Hepatocyte (in vitro differentiated cells): ENCODE results near the gene NAT8. TPM values are rescaled to one million over a fixed set of nuclear protein-coding genes. Genes with fewer than 3 reads are reported as not detected.
A peak's percentile ranks its signal among the peaks of the same experiment; 100 is the strongest.
"Not testable (repeated sequence)": the region's sequence is repeated elsewhere in the genome, so short reads cannot be mapped to it uniquely, and the experiment has no call there.

ENCODE experiments used
- DNase-seq: peaks from one replicate; pipeline ENCODE4 v3.0.0-alpha.2; 2016; ENCODE audit warnings: low spot score
- H2AFZ ChIP-seq: fragments of 200-600 bp; sonication (generic); 2 replicates; pipeline ENCODE4 v1.6.0; 2016; ENCODE audit warnings: antibody characterized with exemption, mild to moderate bottlenecking
- H3K27ac ChIP-seq: fragments of 200-600 bp; sonication (generic); 2 replicates; pipeline ENCODE4 v1.5.1; 2016; ENCODE audit warnings: mild to moderate bottlenecking
- H3K27me3 ChIP-seq: fragments of 200-600 bp; sonication (generic); 2 replicates; pipeline ENCODE4 v1.6.1; 2016
- H3K36me3 ChIP-seq: fragments of 200-600 bp; sonication (generic); replicated peaks from 2 replicates; pipeline ENCODE4 v1.5.1; 2016; ENCODE audit warnings: low read depth; ENCODE audit not compliant: insufficient read depth
- H3K4me1 ChIP-seq: fragments of 200-600 bp; sonication (generic); 2 replicates; pipeline ENCODE4 v1.5.1; 2016; ENCODE audit warnings: mild to moderate bottlenecking, moderate library complexity; ENCODE audit not compliant: insufficient read depth
- H3K4me2 ChIP-seq: fragments of 200-600 bp; sonication (generic); 2 replicates; pipeline ENCODE4 v1.6.0; 2016
- H3K4me3 ChIP-seq: fragments of 200-600 bp; sonication (generic); 2 replicates; pipeline ENCODE4 v1.5.1; 2016; ENCODE audit warnings: mild to moderate bottlenecking
- H3K79me2 ChIP-seq: fragments of 200-600 bp; sonication (generic); 2 replicates; pipeline ENCODE4 v1.6.0; 2017; ENCODE audit warnings: mild to moderate bottlenecking
- H3K9me2 ChIP-seq: fragments of 200-600 bp; sonication (generic); replicated peaks from 2 replicates; pipeline ENCODE4 v1.6.0; 2017; ENCODE audit warnings: mild to moderate bottlenecking; ENCODE audit not compliant: insufficient read depth
- H3K9me3 ChIP-seq: fragments of 200-600 bp; sonication (generic); 2 replicates; pipeline ENCODE4 v1.5.1; 2016; ENCODE audit warnings: low read depth, mild to moderate bottlenecking
- H4K20me1 ChIP-seq: fragments of 200-600 bp; sonication (generic); 2 replicates; pipeline ENCODE4 v1.6.0; 2016; ENCODE audit warnings: mild to moderate bottlenecking; ENCODE audit not compliant: insufficient read depth, poor library complexity, severe bottlenecking
- CTCF ChIP-seq: fragments of 200-600 bp; sonication (generic); IDR thresholded peaks from 2 replicates; pipeline ENCODE4 v1.5.1; 2016; ENCODE audit warnings: antibody characterized with exemption, mild to moderate bottlenecking; ENCODE audit not compliant: poor library complexity
- EZH2 ChIP-seq: fragments of 200-600 bp; sonication (generic); IDR thresholded peaks from 2 replicates; pipeline ENCODE4 v1.6.1; 2016; ENCODE audit warnings: antibody characterized with exemption, mild to moderate bottlenecking, borderline replicate concordance
- WGBS: methylation state at CpG from one replicate; pipeline ENCODE4 v1.1.6; 2016; ENCODE audit warnings: low lambda C conversion rate; ENCODE audit errors: missing lambda C conversion rate; 5-methylcytosine and 5-hydroxymethylcytosine counted together
- polyA plus RNA-seq: library from polyadenylated mRNA; unstranded; fragments of >200 nt; fragmentation: Nextera tagmentation; extraction: Ambion mirVana; gene quantifications from 2 replicates; pipeline ENCODE4 v1.2.1, GENCODE V29; 2016
- total RNA-seq: library from RNA; depleted of rRNA; stranded (reverse); fragments of >200 nt; gene quantifications from 2 replicates; pipeline ENCODE4 v1.2.3, GENCODE V29; 2014

The NAT8 gene
- total and polyA plus RNA-seq, 2 experiments from 2014 or later = 3.3 to 3.8 TPM

- no peaks in the 10 kb centered on the region for H3K9me2 ChIP-seq
- no peaks in the 10 kb centered on the region for H3K36me3 ChIP-seq
- H2AFZ ChIP-seq = no peak overlapping the region
- no peaks in the 10 kb centered on the region for H3K9me3 ChIP-seq
- no peak overlapping the region for H3K4me2 ChIP-seq
- WGBS = 89% methylated on average over 1 of the region's 1 CpG
- no peak for TF ChIP-seq EZH2
- no peak for TF ChIP-seq CTCF
- H4K20me1 ChIP-seq = no peaks in the 10 kb centered on the region
- H3K4me3 ChIP-seq = no peak overlapping the region
- H3K4me1 ChIP-seq = peaks cover 5% of the 10 kb centered on the region
- H3K27ac ChIP-seq = no peak overlapping the region
- no peaks in the 10 kb centered on the region for H3K27me3 ChIP-seq
- H3K79me2 ChIP-seq = no peaks in the 10 kb centered on the region
- DNase-seq = no peak
Measured at GRCh38 chr2:73638429-73638828, 3.8 kb downstream of the NAT8 start.

GRCh38 chr2:73636977-73637376, 5.2 kb downstream of the NAT8 start:
- not testable (repeated sequence) for H3K9me3 ChIP-seq, H3K27ac ChIP-seq, DNase-seq, H3K27me3 ChIP-seq, H3K4me1 ChIP-seq, H3K4me2 ChIP-seq, H3K4me3 ChIP-seq, H3K9me2 ChIP-seq, H2AFZ ChIP-seq, H3K36me3 ChIP-seq, H3K79me2 ChIP-seq, H4K20me1 ChIP-seq

- H3K4me1 ChIP-seq, DNase-seq, H3K9me2 ChIP-seq, H3K9me3 ChIP-seq, H3K4me3 ChIP-seq, H3K79me2 ChIP-seq, H3K27ac ChIP-seq, H3K36me3 ChIP-seq, H4K20me1 ChIP-seq, H3K4me2 ChIP-seq, H3K27me3 ChIP-seq, H2AFZ ChIP-seq: not testable (repeated sequence)
- peak; percentile 52 for TF ChIP-seq CTCF
- 51% methylated on average over 2 of the region's 2 CpGs for WGBS
Measured at GRCh38 chr2:73630662-73631266, 11.5 kb downstream of the NAT8 start.

GRCh38 chr2:73628493-73628892, 13.7 kb downstream of the NAT8 start:
- not testable (repeated sequence) for H3K27me3 ChIP-seq, DNase-seq, H2AFZ ChIP-seq, H4K20me1 ChIP-seq, H3K36me3 ChIP-seq, H3K9me3 ChIP-seq, H3K9me2 ChIP-seq, H3K4me3 ChIP-seq, H3K27ac ChIP-seq, H3K79me2 ChIP-seq, H3K4me2 ChIP-seq, H3K4me1 ChIP-seq
- WGBS = 81% methylated on average over 2 of the region's 2 CpGs

- H3K4me2 ChIP-seq, H3K9me2 ChIP-seq, H2AFZ ChIP-seq, H3K27me3 ChIP-seq, H3K27ac ChIP-seq, H3K9me3 ChIP-seq, H3K4me1 ChIP-seq, H4K20me1 ChIP-seq, H3K79me2 ChIP-seq, H3K36me3 ChIP-seq, H3K4me3 ChIP-seq, DNase-seq: not testable (repeated sequence)
- WGBS = 79% methylated on average over 5 of the region's 5 CpGs
Measured at GRCh38 chr2:73626237-73626636, 16.0 kb downstream of the NAT8 start.

- H2AFZ ChIP-seq = not testable (repeated sequence)
Measured at GRCh38 chr2:73624625-73625024, 17.6 kb downstream of the NAT8 start.

GRCh38 chr2:73624036-73624435, 18.2 kb downstream of the NAT8 start:
- not testable (repeated sequence) for H3K4me3 ChIP-seq, H3K4me2 ChIP-seq, H3K9me2 ChIP-seq, H3K4me1 ChIP-seq, H3K79me2 ChIP-seq, H2AFZ ChIP-seq, H3K27me3 ChIP-seq, H3K36me3 ChIP-seq, DNase-seq, H3K9me3 ChIP-seq, H3K27ac ChIP-seq, H4K20me1 ChIP-seq

More at GRCh38 chr2:73624625-73625024, 17.6 kb downstream of the NAT8 start:
- H3K27me3 ChIP-seq, H3K4me3 ChIP-seq, H3K9me3 ChIP-seq, H4K20me1 ChIP-seq, H3K36me3 ChIP-seq, H3K9me2 ChIP-seq, DNase-seq, H3K4me1 ChIP-seq, H3K4me2 ChIP-seq, H3K27ac ChIP-seq, H3K79me2 ChIP-seq: not testable (repeated sequence)
- 67% methylated on average over 5 of the region's 9 CpGs for WGBS
